ENCODE results near the gene GSX2.

GSX2 gene

DNA sequence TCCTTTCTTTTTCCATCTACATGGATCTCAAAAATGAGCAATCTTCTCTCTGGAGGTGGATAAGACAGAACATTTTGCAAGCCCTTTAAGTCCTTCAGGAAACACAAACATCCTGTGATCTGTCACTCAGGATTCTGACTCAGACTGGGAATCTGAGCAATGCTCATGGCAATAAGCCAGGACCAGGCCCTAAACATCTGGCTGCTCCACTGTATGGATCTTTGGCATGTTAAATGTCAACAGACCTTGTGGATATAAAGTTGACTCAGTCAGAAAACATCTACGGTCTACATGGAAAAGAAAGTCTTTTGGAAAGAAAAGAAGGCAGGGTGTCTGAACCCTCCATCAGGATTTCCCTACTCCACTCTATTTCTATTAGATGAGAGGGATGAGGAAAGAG, 17.8 kb upstream of the GSX2 start:
- no peak for DNase-seq

DNA sequence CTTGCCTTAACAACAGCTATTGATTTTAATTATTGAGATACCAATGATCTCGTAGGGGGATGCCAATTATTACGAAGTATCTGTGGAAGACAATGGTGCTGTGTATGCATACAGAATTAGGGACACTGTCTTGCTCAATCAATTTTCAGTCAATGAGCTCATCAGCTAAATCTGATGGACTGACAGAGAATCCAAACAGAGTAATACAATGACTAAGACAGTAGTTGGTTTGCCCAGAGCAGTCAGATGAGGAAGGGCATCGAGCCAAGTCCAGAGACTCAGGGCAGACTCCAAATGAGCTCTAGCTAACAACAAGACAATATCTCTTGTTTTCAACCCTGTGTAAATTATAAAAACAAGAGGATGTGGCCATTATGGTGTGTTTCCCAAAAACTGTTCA, 14.7 kb upstream of the GSX2 start:
- DNase-seq, result no peak

DNA sequence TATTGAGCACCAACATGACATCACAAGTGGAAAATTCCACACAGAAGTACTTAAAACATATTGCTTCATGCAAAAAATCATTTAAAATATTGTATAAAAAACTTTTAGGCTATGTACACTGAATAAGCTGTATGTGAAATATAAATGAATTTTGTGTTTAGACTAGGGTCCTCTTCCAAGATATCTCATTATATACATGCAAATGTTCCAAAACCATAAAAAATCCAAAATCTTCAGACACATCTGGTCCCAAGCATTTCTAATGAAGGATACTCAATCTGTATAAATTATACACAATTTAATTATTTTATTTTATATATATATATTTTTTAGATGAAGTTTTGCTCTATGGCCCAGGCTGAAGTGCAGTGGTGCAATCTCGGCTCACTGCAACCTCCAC, 10.1 kb upstream of the GSX2 start:
- no peak for DNase-seq

DNA sequence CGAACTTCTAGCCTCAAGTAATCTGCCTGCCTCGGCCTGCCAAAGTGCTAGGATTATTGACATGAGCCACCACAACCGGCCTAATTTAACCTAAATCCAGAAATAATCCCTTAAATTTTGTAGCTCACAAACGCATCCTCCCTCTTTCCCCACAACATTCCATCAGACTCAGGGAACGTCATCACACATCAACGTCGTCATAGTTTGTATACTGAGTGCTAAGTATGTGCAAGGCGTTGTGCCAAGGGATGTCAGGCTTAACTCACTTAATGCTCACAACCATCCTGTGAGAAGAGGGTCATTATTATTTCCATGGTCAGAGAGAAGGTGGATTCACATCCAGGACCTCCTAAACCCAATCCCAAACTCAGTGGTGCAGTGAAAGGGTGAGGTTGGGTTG, 9.6 kb upstream of the GSX2 start:
- no peak for DNase-seq

DNA sequence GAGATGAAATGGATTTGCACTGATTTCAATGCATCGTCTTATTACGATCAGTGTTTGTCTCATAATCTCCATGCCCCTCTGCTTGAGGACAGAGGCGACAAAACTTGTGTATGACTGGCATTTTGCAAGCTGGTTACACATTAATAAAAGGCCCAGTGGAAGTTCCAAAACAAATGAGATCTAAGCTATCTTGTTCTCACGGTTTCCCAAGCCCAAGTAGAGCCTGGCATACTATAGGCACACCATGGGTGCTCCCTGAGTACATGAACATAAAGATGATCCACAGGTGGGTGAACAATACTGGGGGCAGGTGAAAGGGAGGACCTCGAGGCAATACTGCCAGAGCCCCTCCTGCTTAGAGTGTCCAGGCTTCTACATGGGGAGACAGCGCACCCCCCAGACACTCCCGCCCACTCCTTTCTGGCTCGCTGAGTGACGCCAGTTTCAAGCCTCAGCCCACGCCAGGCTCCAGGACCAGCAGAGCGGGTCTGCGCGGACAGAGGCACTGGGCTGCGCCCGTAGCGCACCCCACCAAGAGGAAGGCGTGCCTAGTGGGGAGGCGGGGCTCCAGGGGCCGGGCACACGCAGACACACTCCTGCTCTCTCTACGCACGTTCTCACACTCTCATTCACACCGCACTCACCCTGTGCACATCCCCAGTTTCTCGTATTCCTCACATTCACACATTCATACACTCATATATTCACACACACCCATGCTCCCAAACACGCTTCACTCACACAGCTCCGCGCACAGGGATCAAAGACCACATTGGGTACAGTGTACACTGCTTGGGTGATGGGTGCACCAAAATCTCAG, 8.9 kb upstream of the GSX2 start:
- DNase-seq, result no peak

DNA sequence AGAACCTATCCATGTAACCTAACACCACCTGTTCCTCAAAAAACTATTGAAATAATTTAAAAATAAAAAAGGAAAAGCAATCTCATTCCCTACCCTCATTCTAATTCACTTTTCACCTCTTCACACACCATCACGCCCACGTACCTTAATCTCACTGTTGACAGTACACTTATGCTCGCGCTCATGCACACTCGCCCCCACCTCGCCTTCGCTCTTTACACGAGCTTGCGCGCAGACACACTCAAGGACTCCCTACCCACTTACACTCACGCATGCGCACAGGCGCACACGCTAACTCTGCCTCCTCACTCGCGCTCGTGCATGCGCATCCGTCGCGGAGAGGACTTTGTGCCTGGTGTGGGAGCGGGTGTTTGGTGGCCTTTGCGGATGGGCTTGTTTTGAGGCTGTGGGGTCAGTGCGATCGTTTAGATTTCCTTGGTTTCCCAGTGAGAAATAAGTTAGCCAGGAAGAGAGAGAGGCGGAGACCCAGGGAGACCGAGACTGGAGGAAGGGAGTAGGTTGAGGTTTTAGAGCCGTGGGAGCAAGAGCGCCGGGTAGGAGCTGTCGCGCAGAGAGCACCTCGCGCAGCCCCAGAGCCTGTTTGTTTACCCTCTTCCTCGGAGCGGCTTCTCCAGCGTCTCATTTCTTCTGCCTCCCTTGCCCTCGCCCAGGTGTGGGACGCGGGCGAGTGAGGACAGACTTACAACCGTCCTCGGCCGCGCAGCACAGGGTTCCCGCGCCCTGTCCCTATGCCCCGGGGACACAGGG, 8.1 kb upstream of the GSX2 start:
- peak; percentile 80 for DNase-seq

DNA sequence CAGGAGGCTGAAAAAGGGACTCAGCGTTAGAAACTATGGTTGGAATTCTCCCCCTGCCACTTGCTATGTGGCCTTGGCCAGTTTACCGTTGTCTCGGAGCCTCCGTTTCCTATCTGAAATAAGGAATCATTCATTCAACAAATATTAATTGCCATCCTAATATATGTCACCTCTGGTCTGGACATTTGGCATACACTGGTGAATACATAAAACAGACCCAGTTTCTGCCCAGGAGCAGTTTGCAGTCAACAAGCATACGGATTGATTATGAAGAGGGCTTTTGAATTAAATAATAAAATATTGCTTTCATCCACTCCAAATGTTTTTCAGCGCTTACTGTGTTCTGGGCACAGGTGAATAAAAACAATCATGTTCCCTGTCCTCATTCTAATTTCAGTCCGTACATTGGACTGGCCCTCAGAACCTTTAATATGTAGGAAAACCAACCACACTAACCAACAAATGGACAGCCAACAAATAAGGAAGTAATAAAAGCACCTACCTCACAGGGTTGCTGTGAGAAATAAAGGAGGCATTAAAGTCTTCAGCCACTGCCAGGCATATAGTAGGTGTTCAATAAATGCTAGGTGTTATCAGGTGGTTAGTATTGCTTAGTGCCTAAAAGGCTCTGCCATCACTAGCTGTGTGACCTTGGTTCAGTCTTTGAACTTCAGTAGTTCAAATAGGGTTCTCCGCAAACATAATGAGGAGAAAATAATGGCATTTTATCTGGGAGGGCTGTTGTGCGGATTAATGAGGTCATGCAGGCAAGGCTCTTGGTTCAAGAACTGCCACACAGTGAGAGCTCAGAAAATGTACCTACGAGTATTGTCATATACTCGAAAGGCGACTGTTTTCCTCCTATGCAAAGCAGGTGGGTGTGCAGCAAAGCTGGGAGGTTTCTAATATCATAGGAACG, 7.3 kb upstream of the GSX2 start:
- no peak for DNase-seq

DNA sequence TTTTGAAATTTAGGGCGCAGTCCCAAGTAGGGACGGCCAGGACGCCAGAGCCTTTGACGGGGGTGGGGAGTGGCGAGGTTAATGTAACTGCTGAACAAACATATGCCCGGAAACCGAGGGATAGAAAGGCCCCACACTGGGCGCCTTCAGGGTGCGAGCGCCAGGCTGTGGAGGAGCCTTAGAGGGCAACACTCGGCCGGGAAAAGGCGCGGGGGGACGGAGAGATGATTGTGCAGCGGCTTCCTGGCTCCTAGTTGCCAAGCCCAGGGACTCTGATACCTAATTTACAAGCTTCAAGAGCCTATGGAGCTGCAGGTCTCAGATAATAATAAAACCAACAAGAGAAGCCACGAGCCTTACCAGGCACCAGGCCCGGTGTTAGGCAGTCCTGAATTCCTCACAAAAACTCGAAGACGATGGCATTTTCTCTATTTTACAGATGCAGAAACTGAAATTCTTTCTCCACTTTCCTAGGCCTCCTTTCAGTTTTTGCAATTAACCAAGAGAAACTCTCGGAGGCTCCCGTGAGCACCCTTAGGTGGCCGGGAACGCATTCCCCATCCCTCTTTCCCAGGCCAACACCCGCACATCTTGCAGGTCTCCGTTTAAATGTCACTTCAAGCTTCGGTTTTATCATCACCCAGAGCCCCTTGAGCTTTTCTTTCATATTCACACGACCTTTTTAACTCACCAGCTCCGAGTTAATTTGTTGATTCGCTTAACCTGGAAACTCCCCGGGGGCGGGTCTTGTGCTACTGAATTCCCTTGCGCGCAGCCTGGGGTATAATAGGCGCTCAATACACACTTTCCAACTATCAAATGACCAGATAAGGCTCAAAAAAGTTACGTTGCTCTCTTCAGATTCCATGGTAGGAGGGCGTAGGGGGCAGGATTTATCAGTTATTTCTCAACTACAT, 6.4 kb upstream of the GSX2 start:
- DNase-seq, result peak; percentile 56

DNA sequence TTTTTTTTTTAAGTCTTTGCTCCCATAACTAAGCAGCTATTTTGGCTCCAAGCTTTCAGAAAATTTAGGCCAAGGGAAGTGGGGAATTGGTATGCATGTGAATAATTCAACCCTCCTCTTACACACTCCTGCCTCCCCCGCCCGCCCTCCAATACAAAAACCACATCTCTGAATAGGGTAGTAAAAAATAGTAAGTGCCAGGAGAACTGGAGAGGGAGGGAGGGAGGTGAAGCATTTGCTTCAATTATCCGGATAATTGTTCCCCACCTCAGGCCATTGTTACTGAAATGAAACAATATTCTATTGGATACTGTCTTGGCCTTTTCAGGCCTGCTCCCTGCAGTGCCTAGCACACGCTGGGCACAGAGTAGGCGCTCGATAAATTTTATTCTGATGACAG, 5.5 kb upstream of the GSX2 start:
- no peak for DNase-seq

DNA sequence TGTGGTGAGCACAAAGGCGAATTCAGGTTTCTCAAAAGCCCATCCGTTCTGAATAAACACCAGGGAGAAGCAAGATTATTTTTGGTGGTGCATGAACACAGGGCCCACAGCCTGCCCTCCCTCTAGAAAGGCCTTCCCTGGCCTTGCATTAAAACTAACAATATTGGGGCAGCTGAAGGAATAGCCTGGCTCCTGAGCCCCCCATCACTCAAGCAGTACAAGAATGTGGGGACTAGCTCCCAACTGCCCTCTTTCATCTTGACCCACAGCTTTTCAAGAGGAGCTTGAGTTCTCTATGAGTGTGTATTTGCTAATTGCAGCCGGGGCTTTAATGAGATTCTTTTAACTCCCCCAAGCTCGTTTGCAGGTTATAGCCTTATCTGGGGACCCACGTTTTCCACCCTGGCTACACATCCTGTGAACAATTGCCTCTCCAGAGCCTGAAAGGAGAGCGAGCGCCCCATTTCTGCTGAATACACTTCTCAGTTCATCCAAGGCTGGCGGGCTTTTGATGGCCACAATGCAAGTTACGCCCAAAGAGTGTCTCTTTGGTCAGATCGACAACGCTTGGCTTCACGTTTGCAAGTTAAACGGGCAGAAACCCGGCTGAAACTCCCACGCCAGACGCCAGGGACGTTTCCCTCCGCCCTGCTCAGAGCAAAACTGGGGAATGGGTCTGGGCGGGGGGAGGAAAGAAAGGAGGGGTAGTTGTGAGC, 4.7 kb upstream of the GSX2 start:
- no peak for DNase-seq

DNA sequence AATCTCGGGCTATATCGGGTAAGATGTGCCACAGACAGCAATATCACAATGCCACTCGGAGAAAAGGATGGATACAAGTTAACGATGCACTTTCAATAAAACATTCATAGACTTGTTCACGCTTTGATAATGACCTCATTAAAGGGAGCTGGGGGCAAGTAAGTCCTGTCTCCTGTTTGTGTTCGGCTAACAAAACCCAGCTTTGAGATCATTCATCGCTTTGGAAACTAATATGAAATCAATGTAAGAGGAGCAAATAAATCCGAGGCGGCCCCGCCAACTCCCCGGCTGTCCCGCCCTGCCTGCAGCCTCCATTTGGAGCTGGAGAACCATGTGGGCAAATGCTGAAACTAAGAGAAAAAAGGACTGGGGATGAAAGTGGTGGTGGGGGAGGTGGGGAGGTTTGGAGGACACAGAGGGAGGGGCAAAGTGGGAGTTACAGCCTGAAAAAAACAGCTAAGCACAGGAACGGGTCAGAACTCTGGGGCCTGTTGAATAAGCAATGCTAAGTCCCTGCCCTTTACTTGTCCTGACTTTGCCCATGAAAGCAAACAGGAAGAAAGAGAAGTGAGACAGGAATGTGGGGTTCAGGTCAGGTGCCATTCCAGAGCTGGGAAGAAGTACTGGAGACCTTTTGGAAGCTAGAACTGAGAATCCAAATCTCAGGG, 3.5 kb upstream of the GSX2 start:
- DNase-seq, result no peak

DNA sequence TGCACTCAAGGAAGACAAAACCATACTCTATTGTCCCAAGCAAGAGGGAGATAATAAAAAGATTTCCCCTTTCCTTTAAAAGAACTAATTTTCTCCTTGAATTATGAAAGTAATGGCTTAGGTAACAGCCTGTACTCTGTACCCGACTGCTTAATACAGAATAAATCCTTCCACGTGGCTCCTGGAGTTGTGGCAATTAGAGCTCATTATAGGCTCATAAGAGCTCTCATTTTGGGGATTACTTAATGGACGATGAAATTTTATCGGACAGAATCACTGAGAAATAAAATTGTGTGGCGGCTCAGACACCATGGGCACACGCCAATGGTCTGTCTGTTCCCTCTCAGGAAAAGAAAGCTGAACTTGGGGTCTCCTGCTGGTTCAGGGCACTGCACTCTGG, 2.8 kb upstream of the GSX2 start:
- DNase-seq, result no peak

DNA sequence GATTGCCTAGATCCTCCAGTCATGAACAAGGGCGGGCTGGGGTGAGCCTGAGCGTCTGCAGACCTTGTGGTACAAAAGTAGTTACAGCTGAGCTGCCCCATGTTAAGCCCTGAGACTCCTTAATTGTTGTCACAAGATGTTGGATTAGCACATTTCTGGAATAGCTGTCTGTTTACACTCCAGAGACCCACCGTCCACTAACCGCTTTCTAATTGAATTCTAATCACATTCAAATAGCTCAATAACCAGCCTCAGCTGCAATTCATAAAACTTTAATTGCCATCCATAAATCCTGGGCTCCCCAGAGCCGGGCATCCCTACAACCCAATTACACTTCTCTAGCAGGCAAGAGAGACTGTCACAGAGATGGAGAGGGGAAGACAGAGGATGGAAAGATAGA, 1.6 kb upstream of the GSX2 start:
- no peak for DNase-seq

DNA sequence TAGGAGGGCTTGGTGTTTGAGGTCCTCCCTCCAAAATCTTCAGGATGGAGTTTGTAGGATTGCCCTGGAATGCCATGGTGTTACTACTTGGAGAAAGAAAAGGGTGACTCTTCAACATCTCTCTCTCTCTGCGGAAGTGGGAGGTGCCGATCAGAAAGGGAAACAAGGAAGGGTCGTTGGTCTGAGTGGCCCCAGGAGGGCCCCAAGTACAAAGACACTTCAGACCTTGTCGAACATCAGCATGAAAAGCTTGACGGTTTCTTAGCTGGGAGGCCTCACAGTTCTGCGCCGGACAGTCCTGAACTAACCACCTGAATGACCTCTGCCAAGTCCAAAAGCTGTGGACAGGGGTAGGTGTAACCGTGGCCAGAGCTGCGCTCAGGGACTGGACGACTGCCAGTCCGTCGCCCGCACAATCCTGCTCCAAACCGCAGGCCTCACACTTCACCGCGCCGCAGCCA, 646 bp upstream of the GSX2 start:
- DNase-seq, result no peak

DNA sequence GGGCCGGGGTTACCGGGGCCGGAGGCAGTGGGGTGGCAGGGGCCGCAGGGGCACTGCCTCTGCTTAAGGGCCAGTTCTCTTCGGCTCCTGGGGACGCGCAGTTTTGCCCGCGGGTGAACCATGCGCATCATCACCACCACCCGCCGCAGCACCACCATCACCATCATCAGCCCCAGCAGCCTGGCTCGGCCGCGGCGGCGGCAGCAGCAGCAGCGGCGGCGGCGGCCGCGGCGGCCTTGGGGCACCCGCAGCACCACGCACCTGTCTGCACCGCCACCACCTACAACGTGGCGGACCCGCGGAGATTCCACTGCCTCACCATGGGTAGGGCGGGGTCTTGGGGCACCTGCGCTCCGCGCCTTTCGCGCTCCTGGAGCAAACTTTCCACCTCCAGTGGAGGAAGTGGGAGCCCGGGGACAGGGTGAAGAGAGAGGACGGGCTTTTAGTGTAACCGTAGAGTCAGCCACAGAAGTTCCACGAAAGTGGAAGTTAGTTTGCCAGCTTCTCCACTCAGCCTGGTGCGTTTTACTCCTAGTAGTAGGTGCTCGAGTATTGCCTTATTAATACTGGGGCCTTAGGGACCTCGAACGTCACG, 729 bp downstream of the GSX2 start:
- DNase-seq, result no peak

DNA sequence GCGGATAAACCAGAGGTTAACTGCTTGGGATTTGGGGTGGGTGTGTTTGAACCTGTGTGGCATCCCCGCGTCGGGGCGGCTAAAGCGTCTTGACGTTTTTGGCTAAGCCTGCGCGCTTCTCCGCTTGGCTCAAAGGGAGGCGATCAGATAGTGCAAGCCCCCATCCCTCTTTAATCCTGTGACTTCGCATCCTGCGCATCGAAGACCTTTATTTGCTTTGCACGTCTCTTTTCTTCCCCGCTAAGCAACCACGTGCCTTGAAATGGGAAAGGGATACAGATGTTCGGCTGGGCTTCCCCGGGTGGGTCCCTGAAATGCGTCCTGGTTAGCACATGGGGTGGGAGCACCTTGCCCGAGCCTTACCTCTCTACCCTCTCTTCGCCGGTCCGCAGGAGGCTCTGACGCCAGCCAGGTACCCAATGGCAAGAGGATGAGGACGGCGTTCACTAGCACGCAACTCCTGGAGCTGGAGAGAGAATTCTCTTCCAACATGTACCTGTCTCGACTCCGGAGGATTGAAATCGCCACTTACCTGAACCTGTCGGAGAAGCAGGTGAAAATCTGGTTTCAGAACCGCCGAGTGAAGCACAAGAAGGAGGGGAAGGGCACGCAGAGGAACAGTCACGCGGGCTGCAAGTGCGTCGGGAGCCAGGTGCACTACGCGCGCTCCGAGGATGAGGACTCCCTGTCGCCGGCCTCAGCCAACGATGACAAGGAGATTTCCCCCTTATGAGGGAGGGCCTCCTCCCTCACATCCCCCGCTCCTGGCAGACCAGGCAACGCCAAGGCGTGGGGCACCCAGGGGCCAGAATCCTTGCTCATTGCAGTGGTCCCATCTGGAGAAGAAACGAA, 1.5 kb downstream of the GSX2 start:
- no peak for DNase-seq

DNA sequence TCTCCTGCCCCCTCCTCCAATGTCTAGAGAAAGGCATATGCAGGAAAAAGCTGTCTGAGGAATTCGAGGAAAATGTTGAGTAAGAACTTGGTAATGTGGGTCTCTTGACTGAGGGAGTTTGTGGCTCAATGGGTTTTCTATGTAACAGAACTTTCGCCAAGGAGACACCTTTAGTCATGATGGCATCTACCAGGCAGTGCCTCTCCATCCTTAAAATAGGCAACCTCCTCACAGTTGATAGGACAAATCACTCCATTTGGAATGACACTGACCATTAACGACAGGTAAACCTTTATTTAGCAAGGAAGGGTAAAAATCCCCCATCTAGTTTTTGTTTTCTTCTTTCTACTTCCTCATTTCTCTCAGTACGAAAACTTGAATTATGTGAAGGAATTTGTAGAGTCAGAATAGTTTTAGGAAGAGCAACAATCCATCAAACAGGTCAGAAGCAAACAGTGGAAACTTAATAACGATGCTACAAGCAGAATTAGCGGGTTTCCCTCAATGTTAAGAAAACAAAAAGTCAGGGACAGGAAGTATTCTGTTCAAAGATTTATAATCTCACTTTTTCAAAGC, 2.7 kb downstream of the GSX2 start:
- no peak for DNase-seq

DNA sequence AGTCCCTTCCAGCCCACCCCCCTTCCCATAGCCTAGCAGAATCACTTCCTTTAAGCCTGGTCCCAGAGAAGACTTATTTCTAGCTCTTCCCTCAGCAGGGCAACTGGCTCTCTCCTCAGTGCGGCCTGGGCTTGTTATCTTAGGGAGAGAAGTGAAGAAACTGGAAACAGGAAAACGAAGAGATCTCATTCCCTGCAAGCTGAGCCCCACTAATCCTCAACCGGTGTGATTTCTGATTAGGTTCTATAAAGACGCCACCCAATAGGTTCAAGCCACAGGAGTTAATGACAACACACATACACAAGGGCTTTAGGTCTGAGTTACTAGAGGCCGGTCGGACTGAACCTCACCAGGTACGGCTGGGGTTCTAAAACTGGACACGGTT, 3.2 kb downstream of the GSX2 start:
- no peak for DNase-seq

DNA sequence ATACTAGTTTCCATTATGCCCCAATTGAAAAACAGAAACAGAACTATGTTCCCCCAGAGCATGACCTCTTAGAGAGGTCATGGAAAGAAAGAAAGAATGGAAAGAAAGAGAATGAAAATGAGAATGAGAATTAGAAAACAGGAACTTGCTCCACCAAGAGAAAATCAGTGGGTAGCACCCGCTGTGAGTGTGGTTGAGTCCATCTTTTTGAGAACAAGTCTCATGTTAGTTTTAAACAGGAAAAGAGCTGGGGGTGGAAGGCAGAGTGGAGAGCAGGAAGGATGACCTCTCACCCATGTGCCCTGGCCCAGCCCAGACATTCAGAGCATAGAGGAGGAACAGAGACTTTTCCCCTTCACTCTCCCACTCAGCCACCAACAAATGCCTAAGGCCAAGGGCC, 4.9 kb downstream of the GSX2 start:
- no peak for DNase-seq
